Measurements from ENCODE around the gene SEMA6A. TPM values are rescaled to one million over a fixed set of nuclear protein-coding genes. Genes with fewer than 3 reads are reported as not detected.
A peak's percentile ranks its signal among the peaks of the same experiment; 100 is the strongest.

Gene SEMA6A
- polyA plus RNA-seq, 1 of the 3 experiments (the other 2 are of a cell fraction): 0.18 TPM

GRCh38 chr5:116502138-116502537 is 72.5 kb downstream of the SEMA6A start:
- 51% methylated on average over 4 of the region's 4 CpGs for WGBS (ENCODE audit: low lambda C conversion rate)
- Histone ChIP-seq H4K20me1 (ENCODE audit: insufficient read depth) (no peaks in the 10 kb centered on the region), H3K9me3 (no peaks in the 10 kb centered on the region), H3K4me2 (peak overlapping the region; percentile 46; the same call in 1 of the 2 replicates), H3K9ac (no peak overlapping the region), H2AFZ (ENCODE audit: low read depth) (no peak overlapping the region), H3K4me3 (ENCODE audit: low read depth in 2 of 2, low read length in 1 of 2) (0 out of 4 replicates have a peak overlapping the region, but pooled peaks of 1 of the 2 experiments have one; percentile 20), H3K79me2 (ENCODE audit: insufficient read depth) (no peaks in the 10 kb centered on the region), H3K36me3 (replicated peaks in 1 of 2; ENCODE audit: control insufficient read depth in 1 of 2, insufficient read depth in 2 of 2, low read length in 1 of 2) (no peaks in the 10 kb centered on the region), H3K27ac (ENCODE audit: low read depth in 2 of 2, low read length in 1 of 2) (peak overlapping the region; percentile 36 to 81; a peak in 3 of 4 replicates), H3K9me2 (no peaks in the 10 kb centered on the region), H3K27me3 (ENCODE audit: insufficient read depth) (no peaks in the 10 kb centered on the region), H3K4me1 (ENCODE audit: control insufficient read depth in 1 of 2, insufficient read depth in 2 of 2, low read depth in 1 of 2, low read length in 1 of 2) (peaks cover 0 to 20% of the 10 kb centered on the region in 2 experiments; a peak in 2 of 4 replicates), H3F3A (replicated peaks; ENCODE audit: insufficient read depth) (peaks cover 4% of the 10 kb centered on the region)
- TF ChIP-seq, protein P1, sequence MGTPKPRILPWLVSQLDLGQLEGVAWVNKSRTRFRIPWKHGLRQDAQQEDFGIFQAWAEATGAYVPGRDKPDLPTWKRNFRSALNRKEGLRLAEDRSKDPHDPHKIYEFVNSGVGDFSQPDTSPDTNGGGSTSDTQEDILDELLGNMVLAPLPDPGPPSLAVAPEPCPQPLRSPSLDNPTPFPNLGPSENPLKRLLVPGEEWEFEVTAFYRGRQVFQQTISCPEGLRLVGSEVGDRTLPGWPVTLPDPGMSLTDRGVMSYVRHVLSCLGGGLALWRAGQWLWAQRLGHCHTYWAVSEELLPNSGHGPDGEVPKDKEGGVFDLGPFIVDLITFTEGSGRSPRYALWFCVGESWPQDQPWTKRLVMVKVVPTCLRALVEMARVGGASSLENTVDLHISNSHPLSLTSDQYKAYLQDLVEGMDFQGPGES (IDR thresholded peaks at IDR 0.05; ENCODE audit: low read depth, low read length): no peak
- TF ChIP-seq USF2 (IDR thresholded peaks at IDR 0.05; ENCODE audit: borderline replicate concordance, low read depth, low read length): no peak
- TF ChIP-seq RXRA (IDR thresholded peaks at IDR 0.05; ENCODE audit: borderline replicate concordance, low read depth): no peak
- no peak for TF ChIP-seq SIN3A (IDR thresholded peaks at IDR 0.05; ENCODE audit: borderline replicate concordance, low read depth, low read length)
- no peak for TF ChIP-seq JUND (IDR thresholded peaks at IDR 0.05)
- TF ChIP-seq PBX3 (IDR thresholded peaks at IDR 0.05): no peak
- TF ChIP-seq TEAD4 (IDR thresholded peaks at IDR 0.05; ENCODE audit: borderline replicate concordance, insufficient read depth): no peak
- no peak for TF ChIP-seq POLR2AphosphoS5 (IDR thresholded peaks at IDR 0.05; ENCODE audit: low read depth, low read length)
- TF ChIP-seq MXI1 (IDR thresholded peaks at IDR 0.05; ENCODE audit: low read depth, low read length): no peak
- no peak for TF ChIP-seq TAF1 (IDR thresholded peaks at IDR 0.05; ENCODE audit: borderline replicate concordance, low read depth, low read length)
- no peak for TF ChIP-seq YY1 (IDR thresholded peaks at IDR 0.05; ENCODE audit: low read depth)
- TF ChIP-seq ZBTB33 (IDR thresholded peaks at IDR 0.05; ENCODE audit: borderline replicate concordance, low read depth): no peak
- no peak for TF ChIP-seq GATA2 (CRISPR knock-in tag; IDR thresholded peaks at IDR 0.05)
- ChIA-PET POLR2A (no interaction called here), CTCF (interaction anchor here (1.2 kb wide), 1 partner anchor 75 kb away, joined by 3 read pairs; no protein-coding TSS in a partner anchor)
- DNase-seq: no peak
